Renal cortical epithelial cell (primary cell): ENCODE results near the gene CNOT11. TPM values are rescaled to one million over a fixed set of nuclear protein-coding genes. Genes with fewer than 3 reads are reported as not detected.

Source experiments
- DNase-seq: peaks from one replicate; pipeline ENCODE4 v3.0.0-alpha.2; 2011; ENCODE audit warnings: low read depth
- total RNA-seq: library from RNA; depleted of rRNA; stranded (reverse); fragments of >200 nt; gene quantifications from 2 replicates; pipeline ENCODE4 v1.2.3, GENCODE V29; 2014

The CNOT11 gene
- total RNA-seq, 1 donor from 2014 or later: 39.4 TPM

DNA sequence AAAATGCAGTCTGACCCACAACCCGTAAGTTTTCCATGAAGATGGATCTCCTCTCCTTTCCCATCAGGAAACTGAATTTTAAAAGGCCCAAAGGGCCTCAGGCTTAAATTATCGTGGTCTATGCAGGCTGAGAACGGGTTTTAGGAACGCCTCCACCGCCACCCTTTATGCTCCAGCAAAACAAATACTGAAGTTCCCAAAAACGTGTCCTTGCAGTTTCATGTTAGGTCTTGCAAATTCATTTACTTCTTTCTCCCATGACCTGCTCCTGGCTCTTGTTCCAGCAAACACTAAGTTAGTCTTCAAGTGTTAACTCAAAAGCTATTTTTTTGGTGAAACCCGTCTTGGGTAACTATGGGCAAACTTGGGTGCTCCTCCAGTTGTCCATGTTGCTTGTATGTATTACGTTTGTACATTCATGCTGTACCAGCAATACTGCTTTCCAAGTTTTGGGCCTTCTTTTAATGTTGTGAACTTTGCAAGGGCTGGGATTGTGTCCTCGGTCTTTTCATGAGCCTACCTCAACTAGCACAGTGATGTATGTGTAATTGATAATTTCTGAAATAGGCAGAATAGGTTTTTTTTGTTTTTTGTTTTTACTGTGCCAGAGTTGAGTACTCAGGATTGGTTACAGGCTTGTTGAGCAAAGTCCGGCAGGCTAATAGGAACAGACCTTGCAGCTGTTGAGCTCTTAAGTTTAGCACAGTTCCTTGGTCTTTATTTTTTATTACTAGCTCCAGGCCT lies 57.6 kb downstream of the CNOT11 start:
- no peak for DNase-seq

DNA sequence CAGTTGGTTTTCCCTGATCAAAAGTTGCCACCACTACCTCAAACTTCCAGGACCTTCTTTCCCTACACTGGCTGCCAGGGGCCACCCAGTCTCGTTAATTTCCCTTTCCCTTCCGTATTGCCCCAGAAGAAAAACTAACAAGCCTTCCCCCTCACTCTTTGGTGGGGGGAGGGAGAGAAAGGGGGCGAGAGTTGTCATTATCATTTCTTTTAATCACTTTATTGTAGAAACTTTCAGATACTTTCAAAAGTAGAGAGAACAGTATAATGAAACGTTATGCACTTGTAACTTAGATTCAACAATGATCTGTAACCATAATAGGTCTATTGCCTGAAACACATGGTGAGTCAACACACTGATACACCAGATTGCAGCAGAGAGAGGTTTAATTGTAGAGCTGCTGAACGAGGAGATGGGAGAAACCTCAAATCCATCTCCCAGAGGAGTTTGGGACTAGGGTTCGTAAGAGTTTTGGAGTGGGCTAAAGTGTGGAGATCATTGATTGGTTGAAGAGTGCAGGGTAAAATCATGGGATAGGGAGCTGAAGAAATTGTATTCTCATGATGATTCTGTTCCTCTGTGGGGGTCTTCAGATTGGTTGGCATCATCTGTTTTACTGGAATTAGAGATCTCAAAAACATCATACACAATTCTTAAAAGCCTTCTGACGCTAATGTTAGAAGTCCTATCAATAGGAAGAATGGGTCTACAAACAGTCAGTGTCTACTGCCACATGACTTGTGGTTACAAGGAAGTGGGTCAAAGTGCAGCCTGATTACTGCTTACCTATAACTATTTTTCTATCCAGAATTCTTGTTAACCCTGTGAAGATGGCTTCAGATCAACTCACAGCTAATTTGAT lies 58.4 kb downstream of the CNOT11 start:
- peak; percentile 58 for DNase-seq

DNA sequence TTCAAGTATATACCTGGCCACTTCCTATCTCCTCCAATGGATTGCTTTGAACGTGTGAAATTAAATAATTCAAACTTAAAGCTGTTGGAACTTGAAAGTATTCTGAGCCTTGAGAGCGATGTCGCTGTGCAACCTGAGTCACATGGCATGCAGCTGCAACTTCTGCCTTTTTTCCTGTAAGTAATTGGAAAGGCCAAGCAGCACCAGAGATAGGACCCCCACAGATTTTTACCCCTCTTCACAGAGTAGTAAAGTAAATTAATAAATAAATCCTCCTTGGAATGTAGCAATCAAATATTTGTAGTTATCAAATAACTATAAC lies 59.0 kb downstream of the CNOT11 start:
- DNase-seq: no peak

DNA sequence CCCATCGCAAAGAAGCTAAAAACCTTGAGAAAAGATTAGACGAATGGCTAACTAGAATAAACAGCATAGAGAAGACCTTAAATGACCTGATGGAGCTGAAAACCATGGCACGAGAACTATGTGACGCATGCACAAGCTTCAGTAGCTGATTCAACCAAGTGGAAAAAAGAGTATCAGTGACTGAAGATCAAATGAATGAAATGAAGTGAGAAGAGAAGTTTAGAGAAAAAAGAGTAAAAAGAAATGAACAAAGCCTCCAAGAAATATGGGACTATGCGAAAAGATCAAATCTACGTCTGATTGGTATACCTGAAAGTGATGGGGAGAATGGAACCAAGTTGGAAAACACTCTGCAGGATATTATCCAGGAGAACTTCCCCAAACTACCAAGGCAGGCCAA lies 63.9 kb downstream of the CNOT11 start:
- DNase-seq: peak; percentile 55

Other genes with a start within 250 kb of the CNOT11 start
- 12.3 and 22.8 TPM in 2 replicates for gene TBC1D8, start 101.5 kb upstream of the CNOT11 start, total RNA-seq
- gene RNF149, start 55.8 kb downstream of the CNOT11 start, total RNA-seq: 81.3 and 82.4 TPM in 2 replicates
- under 0.01 and 0.70 TPM in 2 replicates for gene CREG2, start 134.6 kb downstream of the CNOT11 start, total RNA-seq
- not detected in 2 replicates for gene RFX8, start 222.2 kb downstream of the CNOT11 start, total RNA-seq